Dendritic cell treated with granulocyte-macrophage colony-stimulating factor and Interleukin-4, amounts not matched to agents 40 ng/mL and 50 ng/mL, for 4 days (primary cell): ENCODE data around the gene COX19.
"Not testable (repeated sequence)": the region's sequence is repeated elsewhere in the genome, so short reads cannot be mapped to it uniquely, and the experiment has no call there.

Experiments
- H3K27ac Mint-ChIP-seq: one replicate; pipeline ENCODE4 v1.8.0; 2022; ENCODE audit warnings: mild to moderate bottlenecking, mixed read lengths
- H3K27me3 Mint-ChIP-seq: one replicate; pipeline ENCODE4 v1.8.0; 2022; ENCODE audit warnings: mild to moderate bottlenecking, mixed read lengths
- H3K36me3 Mint-ChIP-seq: one replicate; pipeline ENCODE4 v1.8.0; 2022; ENCODE audit warnings: low read depth, mixed read lengths
- H3K4me1 Mint-ChIP-seq: one replicate; pipeline ENCODE4 v1.8.0; 2022; ENCODE audit warnings: low read depth, mixed read lengths
- H3K4me3 Mint-ChIP-seq: one replicate; pipeline ENCODE4 v1.8.0; 2022; ENCODE audit warnings: mild to moderate bottlenecking, moderate library complexity, mixed read lengths
- H3K9me3 Mint-ChIP-seq: one replicate; pipeline ENCODE4 v1.8.0; 2022; ENCODE audit warnings: mixed read lengths
- intact Hi-C: fragments of 100-400 bp; cut with micrococcal nuclease; formaldehyde crosslinking; loops from one replicate; pipeline ENCODE4 v1.15.0; 2022

COX19 gene

GRCh38 chr7:1002026-1002425, 26.7 kb upstream of the COX19 start:
- H3K9me3 Mint-ChIP-seq, intact Hi-C loops, H3K27me3 Mint-ChIP-seq, H3K4me1 Mint-ChIP-seq, H3K27ac Mint-ChIP-seq, H3K4me3 Mint-ChIP-seq: not testable (repeated sequence)
- H3K36me3 Mint-ChIP-seq, result peaks cover 94% of the 10 kb centered on the region

GRCh38 chr7:1001069-1001770, 25.9 kb upstream of the COX19 start:
- H3K4me1 Mint-ChIP-seq, result peaks cover 15% of the 10 kb centered on the region
- H3K27ac Mint-ChIP-seq, H3K9me3 Mint-ChIP-seq, H3K4me3 Mint-ChIP-seq, intact Hi-C loops, H3K27me3 Mint-ChIP-seq: not testable (repeated sequence)
- H3K36me3 Mint-ChIP-seq, result peaks cover 92% of the 10 kb centered on the region

DNA sequence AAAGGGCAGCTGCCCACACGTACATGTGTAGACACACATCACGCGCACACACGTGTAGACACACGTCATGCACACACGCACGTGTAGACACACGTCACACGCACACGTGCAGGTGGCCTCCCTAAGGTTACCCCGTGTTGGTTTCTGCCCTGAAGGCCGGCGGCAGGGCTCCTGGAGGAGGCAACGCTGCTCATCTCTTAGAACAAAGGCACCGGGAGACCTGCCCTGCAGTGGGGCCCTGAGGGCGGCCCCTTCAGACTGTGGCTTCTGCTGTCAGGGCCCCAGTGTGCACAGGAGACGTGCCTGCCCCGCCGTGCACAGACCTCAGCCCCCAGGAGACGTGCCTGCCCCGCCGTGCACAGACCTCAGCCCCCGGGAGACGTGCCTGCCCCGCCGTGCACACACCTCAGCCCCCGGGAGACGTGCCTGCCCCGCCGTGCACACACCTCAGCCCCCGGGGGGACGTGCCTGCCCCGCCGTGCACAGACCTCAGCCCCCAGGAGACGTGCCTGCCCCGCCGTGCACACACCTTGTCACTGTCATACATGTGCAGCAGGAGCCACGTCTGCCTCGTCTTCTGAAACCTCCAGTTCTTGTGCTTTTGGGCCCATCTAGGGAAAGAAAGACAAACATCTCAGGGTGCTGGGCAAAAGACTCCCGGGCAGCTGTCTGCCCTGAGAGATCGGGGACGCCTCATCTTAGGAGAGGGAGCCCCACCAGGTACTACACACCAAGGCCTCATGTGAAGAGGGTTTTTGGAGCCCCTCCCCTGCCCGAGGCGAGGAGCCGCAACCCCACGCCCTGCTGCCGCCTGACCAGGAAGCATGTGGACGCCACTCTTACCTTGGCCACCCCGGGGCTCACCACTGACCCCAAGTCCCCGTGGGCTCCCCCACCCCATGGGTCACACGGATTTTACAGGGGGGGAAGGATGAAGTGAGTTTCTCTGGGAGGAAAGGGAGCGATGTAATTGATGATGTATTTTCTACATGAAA, 24.9 kb upstream of the COX19 start:
- peaks cover 90% of the 10 kb centered on the region for H3K36me3 Mint-ChIP-seq
- intact Hi-C loops, result no loop called here
- peaks cover 15% of the 10 kb centered on the region for H3K4me1 Mint-ChIP-seq
- no peak overlapping the region for H3K27ac Mint-ChIP-seq
- H3K9me3 Mint-ChIP-seq, result no peaks in the 10 kb centered on the region
- no peaks in the 10 kb centered on the region for H3K27me3 Mint-ChIP-seq
- no peak overlapping the region for H3K4me3 Mint-ChIP-seq

DNA sequence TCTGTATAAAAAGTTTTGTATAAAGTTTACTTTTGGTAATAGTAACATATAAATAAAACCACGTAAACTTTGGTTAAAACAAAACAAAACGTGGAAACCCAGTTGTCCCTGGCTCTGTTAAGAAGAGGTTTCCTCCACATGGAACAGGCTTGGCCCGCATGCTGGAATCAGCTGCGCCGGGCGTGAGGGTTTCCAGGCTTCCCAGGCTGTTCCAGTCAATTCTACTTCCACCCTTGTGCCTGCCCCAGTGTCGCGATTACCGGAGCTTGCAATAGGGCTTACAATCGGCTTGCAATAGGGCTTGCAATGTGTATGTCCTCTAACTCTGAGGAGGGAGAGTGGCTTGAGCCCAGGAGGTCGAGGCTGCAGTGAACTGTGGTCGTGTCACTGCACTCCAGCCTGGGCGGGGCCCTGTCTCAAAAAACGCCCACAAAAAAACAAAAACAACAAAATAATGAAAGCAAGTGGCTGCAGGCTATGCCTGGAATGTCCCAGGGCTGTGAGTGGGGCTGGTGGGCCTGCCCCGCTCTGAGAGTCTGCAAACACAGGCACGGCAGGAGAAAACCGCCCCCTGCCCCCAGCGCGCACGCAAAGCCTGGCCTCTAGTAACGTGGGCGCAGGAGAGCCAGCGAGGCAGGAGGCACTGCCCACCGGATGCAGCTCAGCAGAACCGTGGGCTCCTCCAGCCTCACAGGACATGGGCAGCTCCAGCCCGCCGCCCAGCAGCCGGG, 24.0 kb upstream of the COX19 start:
- peaks cover 83% of the 10 kb centered on the region for H3K36me3 Mint-ChIP-seq
- intact Hi-C loops, result no loop called here
- peaks cover 11% of the 10 kb centered on the region for H3K4me1 Mint-ChIP-seq
- H3K27ac Mint-ChIP-seq, result no peak overlapping the region
- no peak overlapping the region for H3K4me3 Mint-ChIP-seq
- H3K27me3 Mint-ChIP-seq, result peaks cover 6% of the 10 kb centered on the region
- H3K9me3 Mint-ChIP-seq, result no peaks in the 10 kb centered on the region

DNA sequence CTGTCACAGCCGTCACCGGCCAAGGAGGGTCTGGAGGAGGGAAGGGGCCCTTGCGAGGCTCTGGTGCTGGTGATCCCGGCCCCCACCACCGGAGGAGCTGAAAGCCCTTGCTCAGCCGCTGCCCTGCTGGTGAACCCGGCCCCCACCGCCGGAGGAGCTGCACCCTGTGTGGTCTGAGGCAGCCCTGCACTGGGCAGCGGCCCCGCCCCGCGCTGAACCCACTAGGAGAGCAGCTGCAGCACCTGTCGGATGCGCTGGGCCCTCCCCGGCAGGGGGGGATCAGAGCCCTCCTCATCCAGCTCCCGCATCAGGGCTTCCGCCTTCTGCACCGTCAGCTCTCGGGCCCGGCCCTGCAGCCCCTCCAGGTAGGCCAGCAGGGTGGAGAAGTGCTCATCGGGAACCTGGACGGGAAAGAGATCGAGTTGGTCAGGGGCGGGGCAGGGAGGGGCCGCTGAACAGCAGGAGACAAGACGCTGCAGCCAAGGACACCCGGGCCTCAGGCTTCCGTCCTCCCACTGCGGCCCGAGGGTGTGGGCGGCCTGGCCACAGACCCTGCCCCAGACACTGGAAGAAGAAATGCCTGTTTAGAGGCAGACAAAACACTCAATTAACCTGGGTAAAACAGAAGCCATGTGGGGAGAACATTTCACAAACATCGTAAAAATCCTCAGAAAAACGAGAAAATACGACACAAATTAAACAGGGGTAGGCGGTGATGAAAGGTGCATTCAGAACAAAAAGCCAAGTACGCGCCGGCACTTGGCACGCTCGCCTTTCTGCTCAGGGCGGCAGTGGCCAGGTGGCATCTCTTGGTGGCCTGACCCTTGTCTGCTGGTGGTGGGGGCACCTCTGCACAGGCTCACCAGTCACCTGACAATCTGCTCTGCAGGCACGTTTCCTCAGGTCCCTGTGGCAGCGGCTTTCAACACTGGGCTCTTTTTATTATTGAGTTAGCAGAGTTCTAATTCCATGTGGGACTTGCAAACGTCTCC, 22.4 kb upstream of the COX19 start:
- peaks cover 72% of the 10 kb centered on the region for H3K36me3 Mint-ChIP-seq
- no peak overlapping the region for H3K4me3 Mint-ChIP-seq
- no peaks in the 10 kb centered on the region for H3K9me3 Mint-ChIP-seq
- H3K27ac Mint-ChIP-seq, result no peak overlapping the region
- peaks cover 17% of the 10 kb centered on the region for H3K4me1 Mint-ChIP-seq
- intact Hi-C loops, result no loop called here
- H3K27me3 Mint-ChIP-seq, result peaks cover 16% of the 10 kb centered on the region

GRCh38 chr7:996079-996872, 20.9 kb upstream of the COX19 start:
- peaks cover 24% of the 10 kb centered on the region for H3K27me3 Mint-ChIP-seq
- intact Hi-C loops, result no loop called here
- no peak overlapping the region for H3K4me3 Mint-ChIP-seq
- H3K36me3 Mint-ChIP-seq, result peaks cover 58% of the 10 kb centered on the region
- no peaks in the 10 kb centered on the region for H3K9me3 Mint-ChIP-seq
- no peak overlapping the region for H3K27ac Mint-ChIP-seq
- H3K4me1 Mint-ChIP-seq, result peaks cover 17% of the 10 kb centered on the region

GRCh38 chr7:995571-995970, 20.2 kb upstream of the COX19 start:
- Mint-ChIP-seq H3K27me3 (peaks cover 24% of the 10 kb centered on the region), H3K4me3 (no peak overlapping the region), H3K9me3 (no peaks in the 10 kb centered on the region), H3K36me3 (peaks cover 51% of the 10 kb centered on the region), H3K27ac (no peak overlapping the region), H3K4me1 (peaks cover 17% of the 10 kb centered on the region)
- intact Hi-C loops, result no loop called here

DNA sequence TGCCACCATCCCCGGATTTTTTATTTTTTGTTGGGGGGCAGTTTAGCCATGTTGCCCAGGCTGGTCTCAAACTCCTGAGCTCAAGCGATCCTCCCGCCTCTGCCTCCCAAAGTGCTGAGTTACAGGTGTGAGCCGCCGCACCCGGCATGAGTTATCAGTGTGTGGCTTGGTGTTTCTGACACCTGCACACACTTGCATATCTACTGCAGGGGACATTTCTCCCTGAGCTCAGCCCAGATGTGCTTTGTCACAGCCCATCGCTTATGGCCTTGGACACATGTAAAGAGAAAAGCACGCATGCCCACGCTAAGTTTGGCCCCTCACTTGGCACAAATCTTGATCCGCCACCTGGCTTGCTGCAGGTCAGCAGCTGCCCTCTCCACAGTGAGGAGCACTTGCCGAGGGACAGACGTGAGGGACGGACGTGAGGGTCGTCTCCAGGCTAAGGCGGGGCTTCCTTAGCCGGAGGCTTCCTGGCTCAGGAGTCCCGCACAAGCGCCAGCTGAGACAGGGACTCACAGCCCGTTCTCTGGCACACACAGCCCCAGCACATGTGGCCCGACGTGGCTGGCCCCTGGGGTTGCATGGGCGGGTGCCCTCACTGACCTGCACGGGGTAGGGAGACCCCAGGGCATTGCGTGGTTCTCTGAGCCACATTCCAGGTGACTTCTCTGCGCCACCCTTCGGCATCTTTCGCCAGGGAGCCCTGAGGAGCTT, 19.4 kb upstream of the COX19 start:
- Mint-ChIP-seq H3K27me3 (peaks cover 27% of the 10 kb centered on the region), H3K9me3 (no peaks in the 10 kb centered on the region), H3K27ac (no peak overlapping the region), H3K4me1 (peaks cover 17% of the 10 kb centered on the region), H3K4me3 (no peak overlapping the region), H3K36me3 (peaks cover 43% of the 10 kb centered on the region)
- intact Hi-C loops, result no loop called here

- Mint-ChIP-seq H3K9me3 (no peaks in the 10 kb centered on the region), H3K27ac (no peak overlapping the region), H3K4me1 (peaks cover 17% of the 10 kb centered on the region), H3K36me3 (peaks cover 25% of the 10 kb centered on the region), H3K4me3 (no peak overlapping the region), H3K27me3 (peaks cover 42% of the 10 kb centered on the region)
- intact Hi-C loops, result loop anchor here (1.0 to 2.0 kb wide), 2 partner anchors 72 to 152 kb away; no protein-coding TSS in a partner anchor
Measured at GRCh38 chr7:992709-993607, 17.6 kb upstream of the COX19 start.

DNA sequence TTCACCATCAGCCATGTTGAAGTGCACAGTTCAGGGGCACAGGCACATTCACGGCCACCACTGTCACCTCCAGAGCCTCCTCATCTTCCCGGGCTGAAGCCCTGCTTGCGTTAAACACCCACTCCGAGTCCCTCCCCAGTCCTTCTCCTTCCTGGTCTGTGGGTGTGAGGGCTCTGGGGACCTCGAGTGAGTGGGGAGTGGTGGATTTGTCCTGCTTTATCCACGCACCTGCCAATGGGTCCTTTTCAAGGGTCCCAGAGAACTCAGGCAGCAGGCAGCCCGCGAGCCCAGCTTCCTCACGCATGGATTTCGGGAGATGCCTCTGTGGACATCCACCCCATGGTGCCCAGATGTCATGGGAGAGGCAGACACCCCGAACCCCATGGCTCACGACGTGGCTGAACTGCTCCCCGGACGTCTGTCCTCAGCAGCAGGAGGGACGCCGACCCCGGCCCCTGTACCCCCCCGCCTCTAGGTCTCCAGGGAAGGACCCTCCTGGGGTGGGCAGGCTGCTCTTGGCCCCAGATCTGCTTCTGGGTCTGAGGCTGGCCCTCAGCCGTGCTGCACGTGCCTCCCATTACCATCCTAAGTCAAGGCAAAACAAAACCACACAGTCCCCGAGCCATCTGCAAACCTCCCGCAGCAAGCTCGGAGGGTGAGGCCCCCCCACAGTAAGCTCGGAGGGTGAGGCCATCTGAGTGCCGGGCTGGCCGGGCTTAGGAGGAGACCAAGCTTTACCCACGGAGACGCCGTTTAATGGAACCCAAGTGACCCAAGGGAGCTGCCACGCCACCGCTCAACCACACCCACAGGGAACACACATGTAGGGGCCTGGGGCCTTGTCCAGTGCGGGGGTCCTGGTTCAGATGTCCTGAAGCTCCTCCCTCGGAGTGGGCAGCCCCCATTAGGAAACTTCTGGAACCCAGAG, 16.6 kb upstream of the COX19 start:
- Mint-ChIP-seq H3K27me3 (peaks cover 49% of the 10 kb centered on the region), H3K4me3 (no peak overlapping the region), H3K36me3 (peaks cover 15% of the 10 kb centered on the region), H3K27ac (no peak overlapping the region), H3K9me3 (no peaks in the 10 kb centered on the region), H3K4me1 (peaks cover 15% of the 10 kb centered on the region)
- intact Hi-C loops, result loop anchor here (2.0 kb wide), 1 partner anchor 153 kb away; no protein-coding TSS in a partner anchor
